Neural progenitor cell (in vitro differentiated cells): Measurements from ENCODE around the gene USP49. TPM values are rescaled to one million over a fixed set of nuclear protein-coding genes. Genes with fewer than 3 reads are reported as not detected.

Source experiments
- DNase-seq: peaks from one replicate; pipeline ENCODE4 v3.0.0-alpha.2; 2016; ENCODE audit warnings: low spot score
- H2AFZ ChIP-seq: fragments of 200-600 bp; sonication (generic); replicated peaks from 2 replicates; pipeline ENCODE4 v1.6.1; 2016; ENCODE audit warnings: antibody characterized with exemption
- H3F3A ChIP-seq: fragments of 200-600 bp; sonication (generic); 2 replicates; pipeline ENCODE4 v1.6.1; 2016; ENCODE audit warnings: antibody characterized with exemption, low read depth
- H3K27ac ChIP-seq: fragments of 200-600 bp; sonication (generic); 2 replicates; pipeline ENCODE4 v1.5.1; 2016; ENCODE audit warnings: mild to moderate bottlenecking
- H3K27me3 ChIP-seq: fragments of 200-600 bp; sonication (generic); 2 replicates; pipeline ENCODE4 v1.6.1; 2016; ENCODE audit warnings: mild to moderate bottlenecking, moderate library complexity
- H3K36me3 ChIP-seq: fragments of 200-600 bp; sonication (generic); 2 replicates; pipeline ENCODE4 v1.5.1; 2016
- H3K4me1 ChIP-seq: fragments of 200-600 bp; sonication (generic); 2 replicates; pipeline ENCODE4 v1.6.1; 2016; ENCODE audit warnings: mixed run types
- H3K4me2 ChIP-seq: fragments of 200-600 bp; sonication (generic); 2 replicates; pipeline ENCODE4 v1.6.1; 2016
- H3K4me3 ChIP-seq: fragments of 200-600 bp; sonication (generic); 2 replicates; pipeline ENCODE4 v1.5.1; 2016
- H3K79me2 ChIP-seq: fragments of 200-600 bp; sonication (generic); 2 replicates; pipeline ENCODE4 v1.6.1; 2016; ENCODE audit warnings: low read depth
- H3K9ac ChIP-seq: fragments of 200-600 bp; sonication (generic); 2 replicates; pipeline ENCODE4 v1.6.1; 2016
- H3K9me3 ChIP-seq: fragments of 200-600 bp; sonication (generic); 2 replicates; pipeline ENCODE4 v1.5.1; 2016; ENCODE audit warnings: low read depth
- H4K20me1 ChIP-seq: fragments of 200-600 bp; sonication (generic); 2 replicates; pipeline ENCODE4 v1.6.1; 2016; ENCODE audit warnings: low read depth
- H3K27ac Mint-ChIP-seq: 3 replicates; pipeline ENCODE4 v1.8.0; 2021; ENCODE audit warnings: mixed read lengths
- H3K27me3 Mint-ChIP-seq: 2 replicates; pipeline ENCODE4 v1.8.0; 2022; ENCODE audit warnings: low read depth, mild to moderate bottlenecking, inconsistent platforms, moderate library complexity, mixed read lengths; ENCODE audit not compliant: insufficient read depth
- H3K36me3 Mint-ChIP-seq: 3 replicates; pipeline ENCODE4 v1.8.0; 2021; ENCODE audit warnings: mixed read lengths
- H3K4me1 Mint-ChIP-seq: 3 replicates; pipeline ENCODE4 v1.8.0; 2021; ENCODE audit warnings: mixed read lengths
- H3K4me3 Mint-ChIP-seq: 3 replicates; pipeline ENCODE4 v1.8.0; 2021; ENCODE audit warnings: mild to moderate bottlenecking, moderate library complexity, mixed read lengths
- H3K9me3 Mint-ChIP-seq: 3 replicates; pipeline ENCODE4 v1.8.0; 2020; ENCODE audit warnings: mixed read lengths
- CTCF ChIP-seq: fragments of 200-600 bp; sonication (generic); IDR thresholded peaks from 2 replicates; pipeline ENCODE4 v1.5.1; 2017; ENCODE audit warnings: antibody characterized with exemption, mild to moderate bottlenecking
- EZH2 ChIP-seq: fragments of 200-600 bp; sonication (generic); IDR thresholded peaks from 2 replicates; pipeline ENCODE4 v1.6.1; 2017; ENCODE audit warnings: antibody characterized with exemption, mild to moderate bottlenecking, moderate library complexity
- EZH2phosphoT487 ChIP-seq: fragments of 200-600 bp; sonication (generic); IDR thresholded peaks from 2 replicates; pipeline ENCODE4 v1.6.1; 2017; ENCODE audit warnings: antibody characterized with exemption
- total RNA-seq: library from RNA; depleted of rRNA; stranded (reverse); fragments of >200 nt; gene quantifications from 2 replicates; pipeline ENCODE4 v1.2.3, GENCODE V29; 2015; ENCODE audit warnings: low replicate concordance

Gene USP49
- total RNA-seq, 1 donor from 2014 or later, result 25.0 TPM

GRCh38 chr6:41755895-41756294 is 139.3 kb downstream of the USP49 start:
- H3F3A ChIP-seq, result no peaks in the 10 kb centered on the region
- DNase-seq, result no peak
- Mint-ChIP-seq H3K27ac (no peak overlapping the region), H3K9me3 (no peaks in the 10 kb centered on the region), H3K27me3 (peaks cover 10% of the 10 kb centered on the region), H3K4me3 (no peak overlapping the region), H3K36me3 (no peaks in the 10 kb centered on the region), H3K4me1 (no peaks in the 10 kb centered on the region)
- H3K9ac ChIP-seq, result no peak overlapping the region
- H4K20me1 ChIP-seq, result no peaks in the 10 kb centered on the region
- H3K9me3 ChIP-seq, result no peaks in the 10 kb centered on the region
- no peaks in the 10 kb centered on the region for H3K27me3 ChIP-seq
- TF ChIP-seq CTCF (no peak), EZH2 (no peak), EZH2phosphoT487 (no peak)
- no peaks in the 10 kb centered on the region for H3K36me3 ChIP-seq
- no peak overlapping the region for H3K4me2 ChIP-seq
- no peaks in the 10 kb centered on the region for H3K79me2 ChIP-seq
- no peak overlapping the region for H3K4me3 ChIP-seq
- H3K27ac ChIP-seq, result no peak overlapping the region
- no peak overlapping the region for H2AFZ ChIP-seq
- no peaks in the 10 kb centered on the region for H3K4me1 ChIP-seq

GRCh38 chr6:41750374-41750773 is 144.8 kb downstream of the USP49 start:
- no peak overlapping the region for H2AFZ ChIP-seq
- Mint-ChIP-seq H3K27me3 (no peaks in the 10 kb centered on the region), H3K4me1 (no peaks in the 10 kb centered on the region), H3K36me3 (no peaks in the 10 kb centered on the region), H3K4me3 (no peak overlapping the region), H3K27ac (no peak overlapping the region), H3K9me3 (no peaks in the 10 kb centered on the region)
- TF ChIP-seq CTCF (no peak), EZH2phosphoT487 (no peak), EZH2 (no peak)
- no peaks in the 10 kb centered on the region for H3K27me3 ChIP-seq
- H3K9me3 ChIP-seq, result no peaks in the 10 kb centered on the region
- no peaks in the 10 kb centered on the region for H3K4me1 ChIP-seq
- no peaks in the 10 kb centered on the region for H4K20me1 ChIP-seq
- H3K27ac ChIP-seq, result no peak overlapping the region
- no peak overlapping the region for H3K4me2 ChIP-seq
- no peak overlapping the region for H3K4me3 ChIP-seq
- H3K79me2 ChIP-seq, result no peaks in the 10 kb centered on the region
- H3F3A ChIP-seq, result no peaks in the 10 kb centered on the region
- H3K36me3 ChIP-seq, result no peaks in the 10 kb centered on the region
- H3K9ac ChIP-seq, result no peak overlapping the region
- no peak for DNase-seq

- Histone ChIP-seq H4K20me1 (no peaks in the 10 kb centered on the region), H3K27me3 (no peaks in the 10 kb centered on the region), H3K9me3 (no peaks in the 10 kb centered on the region), H3F3A (no peaks in the 10 kb centered on the region), H3K9ac (no peak overlapping the region), H3K27ac (no peak overlapping the region), H3K4me1 (no peaks in the 10 kb centered on the region), H3K4me3 (no peak overlapping the region), H3K79me2 (no peaks in the 10 kb centered on the region), H3K4me2 (no peak overlapping the region), H3K36me3 (no peaks in the 10 kb centered on the region), H2AFZ (no peak overlapping the region)
- Mint-ChIP-seq H3K4me3 (no peak overlapping the region), H3K27ac (no peak overlapping the region), H3K27me3 (peaks cover 2% of the 10 kb centered on the region), H3K9me3 (no peaks in the 10 kb centered on the region), H3K4me1 (no peaks in the 10 kb centered on the region), H3K36me3 (no peaks in the 10 kb centered on the region)
- DNase-seq, result no peak
- TF ChIP-seq EZH2 (no peak), EZH2phosphoT487 (no peak), CTCF (no peak)
These were observed 146.6 kb downstream of the USP49 start for GRCh38 chr6:41748542-41748941.

GRCh38 chr6:41748102-41748477 is 147.1 kb downstream of the USP49 start:
- Mint-ChIP-seq H3K4me1 (no peaks in the 10 kb centered on the region), H3K9me3 (no peaks in the 10 kb centered on the region), H3K27me3 (peaks cover 2% of the 10 kb centered on the region), H3K27ac (no peak overlapping the region), H3K36me3 (no peaks in the 10 kb centered on the region), H3K4me3 (no peak overlapping the region)
- Histone ChIP-seq H3K79me2 (no peaks in the 10 kb centered on the region), H3K9ac (no peak overlapping the region), H3K27ac (no peak overlapping the region), H3F3A (no peaks in the 10 kb centered on the region), H3K9me3 (no peaks in the 10 kb centered on the region), H3K4me1 (no peaks in the 10 kb centered on the region), H3K27me3 (no peaks in the 10 kb centered on the region), H4K20me1 (no peaks in the 10 kb centered on the region), H2AFZ (no peak overlapping the region), H3K4me2 (no peak overlapping the region), H3K36me3 (no peaks in the 10 kb centered on the region), H3K4me3 (no peak overlapping the region)
- DNase-seq, result no peak
- TF ChIP-seq EZH2phosphoT487 (no peak), EZH2 (no peak), CTCF (no peak)
